Ovary (tissue), 3 donors: ENCODE data around the gene ERVK3-1.

ENCODE experiments used
- CTCF ChIP-seq, 3 donors: fragments of 450-650 bp in 2 of 3; fragments of 200-600 bp in 1 of 3; IDR thresholded peaks; one replicate each; pipeline versions ENCODE4 v1.5.1 to v1.8.0; 2016 to 2022; ENCODE audit warnings: antibody characterized with exemption in 3 of 3, mild to moderate bottlenecking in 1 of 3
- EP300 ChIP-seq: sonication (generic); formaldehyde crosslinking; IDR thresholded peaks from one replicate; pipeline ENCODE4 v1.6.1; 2017; ENCODE audit warnings: antibody characterized with exemption
- POLR2A ChIP-seq: fragments of 450-650 bp; IDR thresholded peaks from one replicate; pipeline ENCODE4 v1.6.1; 2017; ENCODE audit warnings: antibody characterized with exemption, mild to moderate bottlenecking, moderate library complexity
- donor health status: DM: no; HTN: no; CAD: no.

DNA sequence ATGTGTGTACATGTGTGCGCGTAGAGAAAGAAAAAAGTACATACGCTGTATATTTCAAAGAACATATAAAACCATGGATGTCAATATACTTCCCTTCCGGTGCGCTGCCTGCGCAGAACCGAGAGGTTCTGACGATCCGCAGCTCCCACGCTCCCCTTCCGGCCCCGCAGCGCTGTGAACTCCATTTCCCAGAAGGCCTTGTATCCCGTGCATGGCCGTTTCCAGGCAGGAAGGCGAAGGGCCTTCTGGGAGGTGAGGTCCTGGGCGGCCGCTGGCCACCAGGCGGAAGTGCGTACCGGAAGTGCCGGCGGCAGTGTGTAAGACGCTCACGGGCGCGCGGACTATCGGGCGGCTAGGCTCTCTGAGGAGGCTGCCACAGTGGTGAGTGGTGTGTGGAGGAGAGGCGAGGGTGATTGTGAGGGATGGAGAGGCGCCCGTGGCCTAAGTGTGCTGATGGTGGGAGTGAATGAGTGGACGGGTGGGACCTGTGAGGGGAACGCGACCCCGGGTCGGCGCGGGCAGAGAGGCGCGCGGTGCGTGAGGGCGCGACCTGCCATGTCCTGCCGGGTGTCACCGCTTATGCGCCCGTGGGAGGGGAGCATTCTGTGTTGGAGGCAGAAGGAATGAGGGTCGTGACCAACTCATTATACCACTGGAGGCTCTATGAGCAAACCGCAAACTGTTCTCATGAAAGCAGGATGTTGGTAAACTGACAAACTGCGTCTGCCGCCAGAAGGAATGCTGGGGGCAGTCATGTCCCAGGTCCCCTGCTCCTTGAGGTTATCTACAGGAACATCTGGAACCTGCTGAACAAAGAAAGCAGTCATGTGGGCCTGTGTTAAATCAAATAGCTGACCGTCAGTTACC is at the start of gene ERVK3-1:
- TF ChIP-seq CTCF (IDR thresholded peaks at IDR 0.05) (peak; percentile 27 to 77 (median 62)), POLR2A (peak; percentile 85), EP300 (peak; percentile 77)
